GM12878 (cell line): ENCODE measurements around the gene GPALPP1. TPM values are rescaled to one million over a fixed set of nuclear protein-coding genes. Genes with fewer than 3 reads are reported as not detected.

Source experiments
- ATAC-seq: fragments of 200-7000 bp; cut with Tn5 transposase; 3 replicates; pipeline ENCODE4 v1.9.1; 2020; ENCODE audit warnings: mild to moderate bottlenecking, moderate library complexity
- BruUV-seq: library from RNA; stranded (reverse); fragments of 400-500 nt; replicated peaks from 2 replicates; lab custom pipeline; 2021; lab: Mats Ljungman, UMichigan
- CTCF ChIA-PET: fragments of 300-600 bp; sonication (Branson Sonifier 250); formaldehyde crosslinking; extraction: SDS; loops from one replicate; lab custom pipeline; 2021; ENCODE audit warnings: inconsistent platforms; lab: Yijun Ruan, JAX
- POLR2A ChIA-PET: fragments of 350-600 bp; formaldehyde crosslinking; extraction: SDS; loops from one replicate; lab custom pipeline; 2021; ENCODE audit warnings: inconsistent platforms; lab: Charles Lee
- RAD21 ChIA-PET: fragments of 300-600 bp; sonication (Branson Sonifier 250); formaldehyde crosslinking; loops from one replicate; lab custom pipeline; 2023; ENCODE audit warnings: antibody characterized with exemption; ENCODE audit not compliant: unreplicated experiment; lab: Charles Lee
- SMC1A ChIA-PET: fragments of 300-600 bp; sonication (Branson Sonifier 250); formaldehyde crosslinking; loops from one replicate; lab custom pipeline; 2023; ENCODE audit not compliant: unreplicated experiment, uncharacterized antibody; lab: Charles Lee
- DNase-seq: peaks from one replicate; pipeline ENCODE4 v3.0.0-alpha.2; 2011; ENCODE audit warnings: low read depth, low spot score
- FAIRE-seq: peaks from 3 replicates; lab custom pipeline; 2011; peaks lifted over from hg19 to GRCh38; lab: Jason Lieb, UNC
- H2AFZ ChIP-seq: 2 replicates; pipeline ENCODE4 v1.6.0; 2011; ENCODE audit warnings: low read depth, low read length, control low read depth; ENCODE audit not compliant: control insufficient read depth
- H3K27ac ChIP-seq: 2 replicates; pipeline ENCODE4 v1.5.1; 2011; ENCODE audit warnings: control low read depth; ENCODE audit not compliant: control insufficient read depth, insufficient read depth
- H3K27me3 ChIP-seq, 2 experiments: replicated peaks in 1 of 2; 2 replicates each; pipeline versions ENCODE4 v1.6.0 to v1.6.1; 2011; ENCODE audit warnings: low read length in 1 of 2; ENCODE audit not compliant: control insufficient read depth in 2 of 2, insufficient read depth in 2 of 2
- H3K36me3 ChIP-seq, 2 experiments: 2 replicates each; pipeline ENCODE4 v1.5.1; 2011; ENCODE audit warnings: low read length in 1 of 2; ENCODE audit not compliant: control insufficient read depth in 2 of 2, insufficient read depth in 2 of 2
- H3K4me1 ChIP-seq: 2 replicates; pipeline ENCODE4 v1.6.1; 2011; ENCODE audit warnings: mild to moderate bottlenecking, low read length, moderate library complexity, mixed read lengths; ENCODE audit not compliant: control insufficient read depth, insufficient read depth
- H3K4me2 ChIP-seq: 2 replicates; pipeline ENCODE4 v1.6.0; 2011; ENCODE audit warnings: control low read depth; ENCODE audit not compliant: control insufficient read depth, insufficient read depth
- H3K4me3 ChIP-seq: fragments of 200-600 bp; sonication (generic); 2 replicates; pipeline ENCODE4 v1.5.1; 2016
- H3K79me2 ChIP-seq: 2 replicates; pipeline ENCODE4 v1.6.0; 2011; ENCODE audit warnings: low read length; ENCODE audit not compliant: control insufficient read depth, insufficient read depth
- H3K9ac ChIP-seq: 2 replicates; pipeline ENCODE4 v1.8.0; 2011; ENCODE audit warnings: low read length, control low read depth, mixed read lengths; ENCODE audit not compliant: control insufficient read depth, insufficient read depth
- H3K9me3 ChIP-seq: replicated peaks from 3 replicates; pipeline ENCODE4 v1.5.1; 2011; ENCODE audit warnings: mild to moderate bottlenecking, low read length; ENCODE audit not compliant: control insufficient read depth, insufficient read depth
- H4K20me1 ChIP-seq: 2 replicates; pipeline ENCODE4 v1.6.0; 2011; ENCODE audit not compliant: control insufficient read depth, insufficient read depth
- ATF7 ChIP-seq: fragments of 450-650 bp; IDR thresholded peaks from 2 replicates; pipeline ENCODE4 v1.6.1; 2016; ENCODE audit warnings: low read depth, mild to moderate bottlenecking
- CREB1 ChIP-seq: IDR thresholded peaks from 2 replicates; pipeline ENCODE4 v1.6.1; 2012; ENCODE audit warnings: low read depth, mild to moderate bottlenecking, inconsistent platforms
- EGR1 ChIP-seq, 2 experiments: IDR thresholded peaks; 1 replicate in 1 of 2; 2 replicates in 1 of 2; pipeline ENCODE4 v1.6.1; 2011 to 2012; ENCODE audit warnings: low read depth in 2 of 2, low read length in 2 of 2, borderline replicate concordance in 1 of 2, mild to moderate bottlenecking in 1 of 2, moderate library complexity in 1 of 2
- GABPA ChIP-seq: IDR thresholded peaks from 2 replicates; pipeline ENCODE4 v1.6.1; 2014; ENCODE audit warnings: antibody characterized with exemption, low read depth, mild to moderate bottlenecking, inconsistent platforms
- KDM1A ChIP-seq: fragments of 200-600 bp; sonication (generic); IDR thresholded peaks from 2 replicates; pipeline ENCODE4 v1.6.1; 2016; ENCODE audit warnings: borderline replicate concordance
- MAX ChIP-seq: IDR thresholded peaks from 2 replicates; pipeline ENCODE4 v1.6.1; 2012; ENCODE audit warnings: low read depth, low read length, improper control_type of control experiment
- NFIC ChIP-seq: IDR thresholded peaks from 2 replicates; pipeline ENCODE4 v1.6.1; 2012; ENCODE audit warnings: low read depth, mild to moderate bottlenecking, inconsistent platforms, low read length, moderate library complexity
- NKRF ChIP-seq: fragments of 450-650 bp; conservative IDR thresholded peaks from 2 replicates; pipeline ENCODE4 v1.6.1; 2017; ENCODE audit warnings: mild to moderate bottlenecking, moderate library complexity
- NR2F1 ChIP-seq: fragments of 450-650 bp; conservative IDR thresholded peaks from 2 replicates; pipeline ENCODE4 v1.6.1; 2017; ENCODE audit warnings: mild to moderate bottlenecking
- PAX8 ChIP-seq: fragments of 450-650 bp; IDR thresholded peaks from 2 replicates; pipeline ENCODE4 v1.6.1; 2017; ENCODE audit warnings: mild to moderate bottlenecking, moderate library complexity
- PKNOX1 ChIP-seq: fragments of 450-650 bp; IDR thresholded peaks from 2 replicates; pipeline ENCODE4 v1.6.1; 2016; ENCODE audit warnings: mild to moderate bottlenecking
- SMAD5 ChIP-seq: IDR thresholded peaks from 2 replicates; pipeline ENCODE4 v1.6.1; 2016; ENCODE audit warnings: antibody characterized with exemption, low read depth
- SREBF1 ChIP-seq: IDR thresholded peaks from 2 replicates; pipeline ENCODE4 v1.6.1; 2012; ENCODE audit warnings: mild to moderate bottlenecking, low read length
- TCF12 ChIP-seq: IDR thresholded peaks from 2 replicates; pipeline ENCODE4 v1.6.1; 2011; ENCODE audit warnings: low read depth, mild to moderate bottlenecking, low read length
- ZSCAN29 ChIP-seq: fragments of 450-650 bp; IDR thresholded peaks from 2 replicates; pipeline ENCODE4 v1.6.1; 2017; ENCODE audit warnings: mild to moderate bottlenecking, moderate library complexity
- WGBS: methylation state at CpG from one replicate; pipeline ENCODE4 v1.1.6; 2016; ENCODE audit warnings: low lambda C conversion rate; ENCODE audit not compliant: insufficient replicate concordance, insufficient coverage; ENCODE audit errors: missing lambda C conversion rate; 5-methylcytosine and 5-hydroxymethylcytosine counted together
- in situ Hi-C: fragments of 300-500 bp; cut with MboI; formaldehyde crosslinking; loops from 9 replicates; pipeline ENCODE4 v1.14.3; 2018; ENCODE audit warnings: mixed read lengths
- intact Hi-C: fragments of 100-400 bp; cut with micrococcal nuclease; formaldehyde crosslinking; loops from one replicate; pipeline ENCODE4 v1.14.2; 2022; ENCODE audit not compliant: unreplicated experiment
- polyA plus RNA-seq, 11 experiments: library from polyadenylated mRNA; depleted of rRNA in 4 of 11; unstranded in 6 of 11; stranded (reverse) in 5 of 11; fragments of >200 nt; fragmentation: Nextera tagmentation in 4 of 11; fragmentation: Illumina TruSeq in 1 of 11; extraction: Ambion mirVana in 4 of 11; extraction: Trizol in 1 of 11; gene quantifications; 1 replicate in 1 of 11; 2 replicates in 10 of 11; pipeline versions ENCODE4 v1.2.1 to v1.2.3, GENCODE V29; 2011 to 2016; ENCODE audit warnings: inconsistent platforms in 2 of 11, missing spikeins in 2 of 11, low read depth in 1 of 11
- total RNA-seq, 4 experiments: library from RNA; depleted of rRNA in 3 of 4; stranded (reverse); fragments of >200 nt in 3 of 4; fragmentation: Illumina TruSeq in 1 of 4; extraction: Trizol in 1 of 4; gene quantifications; 2 replicates each; pipeline versions ENCODE4 v1.2.1 to v1.2.3, GENCODE V29; 2013 to 2021
- TF ChIP-seq, protein P1 (sequence below): fragments of 150-350 bp; IDR thresholded peaks from 2 replicates; pipeline ENCODE4 v1.6.1; 2014; ENCODE audit warnings: mild to moderate bottlenecking, low read depth, low read length
- TF ChIP-seq, protein P2 (sequence below): fragments of 450-650 bp; IDR thresholded peaks from 2 replicates; pipeline ENCODE4 v1.6.1; 2017; ENCODE audit warnings: mild to moderate bottlenecking, moderate library complexity

GPALPP1 gene
- total and polyA plus RNA-seq, 10 of the 15 experiments (the other 5 are each of a cell fraction or from before 2014, with no cell fraction given), result 14.2 to 32.4 (median 27.9) TPM

GRCh38 chr13:44954224-44954623, 35.1 kb upstream of the GPALPP1 start (continued):
- no peak for TF ChIP-seq PAX8
- TF ChIP-seq PKNOX1, result no peak
- TF ChIP-seq GABPA, result no peak
- no peak for TF ChIP-seq ATF7
- no peak for TF ChIP-seq TCF12
- TF ChIP-seq NKRF, result no peak
- no peak for TF ChIP-seq NFIC
- TF ChIP-seq, protein P1, sequence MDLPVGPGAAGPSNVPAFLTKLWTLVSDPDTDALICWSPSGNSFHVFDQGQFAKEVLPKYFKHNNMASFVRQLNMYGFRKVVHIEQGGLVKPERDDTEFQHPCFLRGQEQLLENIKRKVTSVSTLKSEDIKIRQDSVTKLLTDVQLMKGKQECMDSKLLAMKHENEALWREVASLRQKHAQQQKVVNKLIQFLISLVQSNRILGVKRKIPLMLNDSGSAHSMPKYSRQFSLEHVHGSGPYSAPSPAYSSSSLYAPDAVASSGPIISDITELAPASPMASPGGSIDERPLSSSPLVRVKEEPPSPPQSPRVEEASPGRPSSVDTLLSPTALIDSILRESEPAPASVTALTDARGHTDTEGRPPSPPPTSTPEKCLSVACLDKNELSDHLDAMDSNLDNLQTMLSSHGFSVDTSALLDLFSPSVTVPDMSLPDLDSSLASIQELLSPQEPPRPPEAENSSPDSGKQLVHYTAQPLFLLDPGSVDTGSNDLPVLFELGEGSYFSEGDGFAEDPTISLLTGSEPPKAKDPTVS, result no peak

DNA sequence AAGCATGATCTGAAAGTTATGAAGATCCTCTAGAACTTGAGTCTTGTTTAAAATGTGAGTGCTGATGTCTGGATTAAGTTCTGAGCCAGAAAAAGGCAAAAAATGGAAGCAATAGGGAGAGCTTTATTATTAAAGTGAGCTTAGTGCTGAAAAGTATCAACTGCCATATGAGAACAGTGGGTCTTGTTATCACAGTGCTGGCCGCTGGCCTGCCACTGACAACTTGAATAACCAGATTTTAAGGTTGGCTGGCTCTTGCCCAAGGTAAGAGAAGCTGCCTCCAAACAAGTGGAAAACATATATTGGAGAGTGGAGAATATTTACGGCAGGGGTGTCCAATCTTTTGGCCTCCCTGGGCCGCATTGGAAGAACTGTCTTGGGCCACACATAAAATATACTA, 33.9 kb upstream of the GPALPP1 start:
- no TSS peak for BruUV-seq
- Histone ChIP-seq H3K9ac (no peak overlapping the region), H3K27ac (no peak overlapping the region), H3K36me3 (no peaks in the 10 kb centered on the region; a peak in 1 of 4 replicates), H3K27me3 (no peaks in the 10 kb centered on the region), H3K9me3 (no peaks in the 10 kb centered on the region), H3K4me1 (no peaks in the 10 kb centered on the region), H3K79me2 (no peaks in the 10 kb centered on the region), H4K20me1 (no peaks in the 10 kb centered on the region), H3K4me2 (no peak overlapping the region), H2AFZ (no peak overlapping the region), H3K4me3 (no peak overlapping the region)
- CTCF ChIA-PET, result interaction anchor here (0.6 kb wide), 1 partner anchor 72 kb away, joined by 3 read pairs; no protein-coding TSS in a partner anchor
- SMC1A ChIA-PET, result no interaction called here
- intact Hi-C loops (no loop called here), in situ Hi-C loops (no loop called here)
- 96% methylated on average over 3 of the region's 3 CpGs for WGBS
- no peak for DNase-seq
- no peak for FAIRE-seq
- ATAC-seq, result no peak
- RAD21 ChIA-PET, result no interaction called here
- POLR2A ChIA-PET, result no interaction called here
- no peak for TF ChIP-seq MAX
- TF ChIP-seq, protein P2, sequence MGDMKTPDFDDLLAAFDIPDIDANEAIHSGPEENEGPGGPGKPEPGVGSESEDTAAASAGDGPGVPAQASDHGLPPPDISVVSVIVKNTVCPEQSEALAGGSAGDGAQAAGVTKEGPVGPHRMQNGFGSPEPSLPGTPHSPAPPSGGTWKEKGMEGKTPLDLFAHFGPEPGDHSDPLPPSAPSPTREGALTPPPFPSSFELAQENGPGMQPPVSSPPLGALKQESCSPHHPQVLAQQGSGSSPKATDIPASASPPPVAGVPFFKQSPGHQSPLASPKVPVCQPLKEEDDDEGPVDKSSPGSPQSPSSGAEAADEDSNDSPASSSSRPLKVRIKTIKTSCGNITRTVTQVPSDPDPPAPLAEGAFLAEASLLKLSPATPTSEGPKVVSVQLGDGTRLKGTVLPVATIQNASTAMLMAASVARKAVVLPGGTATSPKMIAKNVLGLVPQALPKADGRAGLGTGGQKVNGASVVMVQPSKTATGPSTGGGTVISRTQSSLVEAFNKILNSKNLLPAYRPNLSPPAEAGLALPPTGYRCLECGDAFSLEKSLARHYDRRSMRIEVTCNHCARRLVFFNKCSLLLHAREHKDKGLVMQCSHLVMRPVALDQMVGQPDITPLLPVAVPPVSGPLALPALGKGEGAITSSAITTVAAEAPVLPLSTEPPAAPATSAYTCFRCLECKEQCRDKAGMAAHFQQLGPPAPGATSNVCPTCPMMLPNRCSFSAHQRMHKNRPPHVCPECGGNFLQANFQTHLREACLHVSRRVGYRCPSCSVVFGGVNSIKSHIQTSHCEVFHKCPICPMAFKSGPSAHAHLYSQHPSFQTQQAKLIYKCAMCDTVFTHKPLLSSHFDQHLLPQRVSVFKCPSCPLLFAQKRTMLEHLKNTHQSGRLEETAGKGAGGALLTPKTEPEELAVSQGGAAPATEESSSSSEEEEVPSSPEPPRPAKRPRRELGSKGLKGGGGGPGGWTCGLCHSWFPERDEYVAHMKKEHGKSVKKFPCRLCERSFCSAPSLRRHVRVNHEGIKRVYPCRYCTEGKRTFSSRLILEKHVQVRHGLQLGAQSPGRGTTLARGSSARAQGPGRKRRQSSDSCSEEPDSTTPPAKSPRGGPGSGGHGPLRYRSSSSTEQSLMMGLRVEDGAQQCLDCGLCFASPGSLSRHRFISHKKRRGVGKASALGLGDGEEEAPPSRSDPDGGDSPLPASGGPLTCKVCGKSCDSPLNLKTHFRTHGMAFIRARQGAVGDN, result no peak
- TF ChIP-seq SMAD5, result no peak
- TF ChIP-seq EGR1 (IDR thresholded peaks at IDR 0.05; ENCODE audit: borderline replicate concordance in 1 of 2, low read depth in 2 of 2, low read length in 2 of 2), result no peak
- no peak for TF ChIP-seq NR2F1
- no peak for TF ChIP-seq ZSCAN29
- no peak for TF ChIP-seq SREBF1
- TF ChIP-seq KDM1A, result no peak
- no peak for TF ChIP-seq CREB1
